HepG2 (cell line): Measurements from ENCODE around the gene S100A8. TPM values are rescaled to one million over a fixed set of nuclear protein-coding genes. Genes with fewer than 3 reads are reported as not detected.

Experiments
- ATAC-seq: fragments of 200-7000 bp; cut with Tn5 transposase; 3 replicates; pipeline ENCODE4 v1.9.1; 2020; ENCODE audit warnings: mild to moderate bottlenecking, moderate library complexity
- BruUV-seq: library from RNA; stranded (reverse); fragments of 400-500 nt; replicated peaks from 2 replicates; lab custom pipeline; 2021; lab: Mats Ljungman, UMichigan
- CTCF ChIA-PET: fragments of 300-600 bp; formaldehyde crosslinking; extraction: SDS; loops from one replicate; lab custom pipeline; 2021; ENCODE audit warnings: low total read pairs, inconsistent platforms, low intra/inter-chr PET ratio; lab: Yijun Ruan, JAX
- POLR2A ChIA-PET: fragments of 350-600 bp; sonication (Branson Sonifier 250); formaldehyde crosslinking; loops from one replicate; lab custom pipeline; 2020; ENCODE audit warnings: antibody characterized with exemption, inconsistent platforms; lab: Yijun Ruan, JAX
- DNase-seq: peaks from one replicate; pipeline ENCODE4 v3.0.0-alpha.2; 2015; ENCODE audit warnings: low spot score
- FAIRE-seq: peaks from 3 replicates; lab custom pipeline; 2011; peaks lifted over from hg19 to GRCh38; lab: Jason Lieb, UNC
- H2AFZ ChIP-seq: one replicate; pipeline ENCODE4 v1.6.1; 2011; ENCODE audit warnings: low read length, inconsistent platforms
- H3K27ac ChIP-seq: fragments of 300-600 bp; 3 replicates; pipeline ENCODE4 v1.8.0; 2011; ENCODE audit warnings: mixed run types, mild to moderate bottlenecking, mixed read lengths, low read length, inconsistent platforms; ENCODE audit not compliant: insufficient read depth; ENCODE audit errors: extremely low read length
- H3K27me3 ChIP-seq, 2 experiments: fragments of 200-600 bp in 1 of 2; 2 replicates in 1 of 2; 3 replicates in 1 of 2; pipeline versions ENCODE4 v1.6.0 to v1.8.0; 2011; ENCODE audit warnings: low read length in 2 of 2, mild to moderate bottlenecking in 2 of 2, moderate library complexity in 2 of 2, inconsistent platforms in 1 of 2; ENCODE audit not compliant: insufficient read depth in 2 of 2, control insufficient read depth in 1 of 2
- H3K36me3 ChIP-seq, 2 experiments: fragments of 200-600 bp in 1 of 2; replicated peaks in 1 of 2; 2 replicates in 1 of 2; 3 replicates in 1 of 2; pipeline versions ENCODE4 v1.5.1 to v1.8.0; 2011; ENCODE audit warnings: low read length in 2 of 2, inconsistent platforms in 1 of 2; ENCODE audit not compliant: insufficient read depth in 2 of 2, control insufficient read depth in 1 of 2
- H3K4me1 ChIP-seq: 2 replicates; pipeline ENCODE4 v1.5.1; 2012; ENCODE audit warnings: low read length, inconsistent platforms; ENCODE audit not compliant: insufficient read depth
- H3K4me2 ChIP-seq: 2 replicates; pipeline ENCODE4 v1.6.0; 2011; ENCODE audit warnings: low read depth, low read length, inconsistent platforms
- H3K4me3 ChIP-seq, 3 experiments: fragments of 200-600 bp in 1 of 3; sonication (generic), shearing (Covaris generic) in 1 of 3; replicated peaks in 1 of 3; 2 replicates each; pipeline ENCODE4 v1.5.1; 2011 to 2016; ENCODE audit warnings: low read length in 3 of 3, inconsistent platforms in 2 of 3, low read depth in 2 of 3, mild to moderate bottlenecking in 2 of 3, control low read depth in 1 of 3, mixed read lengths in 1 of 3; ENCODE audit not compliant: insufficient read depth in 1 of 3
- H3K79me2 ChIP-seq: one replicate; pipeline ENCODE4 v1.6.1; 2011; ENCODE audit warnings: low read length, inconsistent platforms; ENCODE audit not compliant: insufficient read depth
- H3K9ac ChIP-seq: 2 replicates; pipeline ENCODE4 v1.6.0; 2011; ENCODE audit warnings: mild to moderate bottlenecking, low read depth, low read length, inconsistent platforms; ENCODE audit not compliant: insufficient read depth
- H3K9me3 ChIP-seq: 2 replicates; pipeline ENCODE4 v1.5.1; 2012; ENCODE audit warnings: mild to moderate bottlenecking, low read length
- H4K20me1 ChIP-seq: 2 replicates; pipeline ENCODE4 v1.6.0; 2011; ENCODE audit warnings: inconsistent platforms, mild to moderate bottlenecking, low read length, moderate library complexity; ENCODE audit not compliant: insufficient read depth
- FOXK1 ChIP-seq: sonication (generic); formaldehyde crosslinking; IDR thresholded peaks from 2 replicates; pipeline ENCODE4 v1.4.0; 2020; ENCODE audit warnings: low read depth, missing genetic modification reagents, borderline replicate concordance
- HNRNPH1 ChIP-seq: fragments of 200-400 bp; formaldehyde crosslinking; optimal IDR thresholded peaks from 2 replicates; pipeline ENCODE3; 2017; ENCODE audit warnings: mild to moderate bottlenecking, low read depth, low read length
- KDM5A ChIP-seq: fragments of 200-600 bp; sonication (generic); IDR thresholded peaks from 2 replicates; pipeline ENCODE4 v1.7.0; 2018; ENCODE audit warnings: antibody characterized with exemption, mild to moderate bottlenecking, low read length, borderline replicate concordance
- MAFK ChIP-seq, 2 experiments: IDR thresholded peaks in 1 of 2; conservative IDR thresholded peaks in 1 of 2; 2 replicates each; pipeline ENCODE4 v1.6.1; 2011; ENCODE audit warnings: improper control_type of control experiment in 2 of 2, low read length in 2 of 2
- SP5 ChIP-seq: IDR thresholded peaks from 2 replicates; pipeline ENCODE4 v1.6.1; 2016; ENCODE audit warnings: low read depth, borderline replicate concordance
- TFDP2 ChIP-seq: sonication (generic); formaldehyde crosslinking; IDR thresholded peaks from 2 replicates; pipeline ENCODE4 v1.4.0; 2020; ENCODE audit warnings: missing genetic modification reagents
- ZBTB43 ChIP-seq: sonication (generic); formaldehyde crosslinking; conservative IDR thresholded peaks from 2 replicates; pipeline ENCODE4 v1.4.0; 2020; ENCODE audit warnings: missing genetic modification reagents
- ZFP36L2 ChIP-seq: sonication (generic); formaldehyde crosslinking; IDR thresholded peaks from 2 replicates; pipeline ENCODE4 v1.4.0; 2020; ENCODE audit warnings: missing genetic modification reagents
- ZNF766 ChIP-seq: sonication (generic); formaldehyde crosslinking; IDR thresholded peaks from 2 replicates; pipeline ENCODE4 v1.5.0; 2020; ENCODE audit warnings: missing genetic modification reagents, borderline replicate concordance
- WGBS: methylation state at CpG from one replicate; pipeline ENCODE4 v1.1.6; 2017; ENCODE audit warnings: low lambda C conversion rate; 5-methylcytosine and 5-hydroxymethylcytosine counted together
- in situ Hi-C: cut with HindIII; loops from 2 replicates; pipeline ENCODE4 v1.10.0; 2017; ENCODE audit warnings: low pct_unique_long_range_greater_than_20kb; ENCODE audit not compliant: extremely low pct_ligation_motif_present
- intact Hi-C: fragments of 100-400 bp; cut with micrococcal nuclease; formaldehyde crosslinking; loops from one replicate; pipeline ENCODE4 v1.10.0; 2022; ENCODE audit not compliant: unreplicated experiment
- polyA plus RNA-seq, 8 experiments: library from polyadenylated mRNA; depleted of rRNA in 3 of 8; stranded (reverse) in 7 of 8; unstranded in 1 of 8; fragments of >200 nt; fragmentation: Illumina TruSeq in 4 of 8; extraction: Trizol in 4 of 8; gene quantifications; 2 replicates each; pipeline versions ENCODE4 v1.2.1 to v1.2.3, GENCODE V29; 2011 to 2016; ENCODE audit warnings: low read depth in 4 of 8, missing spikeins in 1 of 8, mixed read lengths in 1 of 8; ENCODE audit not compliant: insufficient read depth in 1 of 8
- total RNA-seq, 5 experiments: library from RNA; depleted of rRNA; stranded (reverse); fragments of >200 nt; fragmentation: Illumina TruSeq; extraction: Trizol; gene quantifications; 2 replicates each; pipeline ENCODE4 v1.2.3, GENCODE V29; 2016; ENCODE audit warnings: low read depth in 1 of 5

S100A8 gene
- total and polyA plus RNA-seq, 2 of the 13 experiments (the other 11 are each of a cell fraction or from before 2014, with no cell fraction given): not detected

GRCh38 chr1:153430166-153430553 lies 39.3 kb upstream of the S100A8 start:
- no peak for ATAC-seq
- in situ Hi-C loops: no loop called here
- Histone ChIP-seq H3K79me2 (no peaks in the 10 kb centered on the region), H3K4me1 (no peaks in the 10 kb centered on the region), H3K27me3 (no peaks in the 10 kb centered on the region), H3K4me3 (no peak overlapping the region), H3K9me3 (no peaks in the 10 kb centered on the region), H3K9ac (no peak overlapping the region), H3K36me3 (no peaks in the 10 kb centered on the region), H3K4me2 (no peak overlapping the region), H2AFZ (no peak overlapping the region), H3K27ac (no peak overlapping the region), H4K20me1 (no peaks in the 10 kb centered on the region)
- CTCF ChIA-PET: no interaction called here
- POLR2A ChIA-PET: no interaction called here
- FAIRE-seq: no peak
- BruUV-seq: no TSS peak
- no peak for TF ChIP-seq HNRNPH1
- intact Hi-C loops: no loop called here
- no peak for DNase-seq
- 0% methylated on average over 2 of the region's 2 CpGs for WGBS

- POLR2A ChIA-PET: no interaction called here
- intact Hi-C loops (no loop called here), in situ Hi-C loops (no loop called here)
- Histone ChIP-seq H3K27me3 (no peaks in the 10 kb centered on the region), H4K20me1 (no peaks in the 10 kb centered on the region), H3K4me2 (no peak overlapping the region), H3K4me1 (no peaks in the 10 kb centered on the region), H3K9me3 (no peaks in the 10 kb centered on the region), H3K4me3 (no peak overlapping the region), H3K79me2 (no peaks in the 10 kb centered on the region), H3K9ac (no peak overlapping the region), H2AFZ (no peak overlapping the region), H3K27ac (no peak overlapping the region), H3K36me3 (no peaks in the 10 kb centered on the region)
- TF ChIP-seq FOXK1 (CRISPR knock-in tag): no peak
- no peak for TF ChIP-seq SP5 (CRISPR knock-in tag)
- TF ChIP-seq ZBTB43 (CRISPR knock-in tag): no peak
- no peak for TF ChIP-seq MAFK (conservative IDR thresholded peaks at IDR 0.05 in 1 of 2, IDR thresholded peaks at IDR 0.05 in 1 of 2; ENCODE audit: low read length in 2 of 2)
- TF ChIP-seq ZNF766 (CRISPR knock-in tag): no peak
- no peak for TF ChIP-seq ZFP36L2 (CRISPR knock-in tag)
- TF ChIP-seq TFDP2 (CRISPR knock-in tag): no peak
- no peak for TF ChIP-seq KDM5A
- WGBS: 0% methylated on average over 5 of the region's 7 CpGs
- CTCF ChIA-PET: no interaction called here
- BruUV-seq: no TSS peak
- no peak for ATAC-seq
- no peak for DNase-seq
- FAIRE-seq: no peak
Measured at GRCh38 chr1:153429266-153430165, 38.6 kb upstream of the S100A8 start.
